HepG2 (cell line): ENCODE data around the gene AVPR2. TPM values are rescaled to one million over a fixed set of nuclear protein-coding genes. Genes with fewer than 3 reads are reported as not detected.

Experiments
- ATAC-seq: fragments of 200-7000 bp; cut with Tn5 transposase; 3 replicates; pipeline ENCODE4 v1.9.1; 2020; ENCODE audit warnings: mild to moderate bottlenecking, moderate library complexity
- BruUV-seq: library from RNA; stranded (reverse); fragments of 400-500 nt; replicated peaks from 2 replicates; lab custom pipeline; 2021; lab: Mats Ljungman, UMichigan
- CTCF ChIA-PET: fragments of 300-600 bp; formaldehyde crosslinking; extraction: SDS; loops from one replicate; lab custom pipeline; 2021; ENCODE audit warnings: low total read pairs, inconsistent platforms, low intra/inter-chr PET ratio; lab: Yijun Ruan, JAX
- POLR2A ChIA-PET: fragments of 350-600 bp; sonication (Branson Sonifier 250); formaldehyde crosslinking; loops from one replicate; lab custom pipeline; 2020; ENCODE audit warnings: antibody characterized with exemption, inconsistent platforms; lab: Yijun Ruan, JAX
- DNase-seq: peaks from one replicate; pipeline ENCODE4 v3.0.0-alpha.2; 2015; ENCODE audit warnings: low spot score
- FAIRE-seq: peaks from 3 replicates; lab custom pipeline; 2011; peaks lifted over from hg19 to GRCh38; lab: Jason Lieb, UNC
- H2AFZ ChIP-seq: one replicate; pipeline ENCODE4 v1.6.1; 2011; ENCODE audit warnings: low read length, inconsistent platforms
- H3K27ac ChIP-seq: fragments of 300-600 bp; 3 replicates; pipeline ENCODE4 v1.8.0; 2011; ENCODE audit warnings: mixed run types, mild to moderate bottlenecking, mixed read lengths, low read length, inconsistent platforms; ENCODE audit not compliant: insufficient read depth; ENCODE audit errors: extremely low read length
- H3K27me3 ChIP-seq, 2 experiments: fragments of 200-600 bp in 1 of 2; 2 replicates in 1 of 2; 3 replicates in 1 of 2; pipeline versions ENCODE4 v1.6.0 to v1.8.0; 2011; ENCODE audit warnings: low read length in 2 of 2, mild to moderate bottlenecking in 2 of 2, moderate library complexity in 2 of 2, inconsistent platforms in 1 of 2; ENCODE audit not compliant: insufficient read depth in 2 of 2, control insufficient read depth in 1 of 2
- H3K36me3 ChIP-seq, 2 experiments: fragments of 200-600 bp in 1 of 2; replicated peaks in 1 of 2; 2 replicates in 1 of 2; 3 replicates in 1 of 2; pipeline versions ENCODE4 v1.5.1 to v1.8.0; 2011; ENCODE audit warnings: low read length in 2 of 2, inconsistent platforms in 1 of 2; ENCODE audit not compliant: insufficient read depth in 2 of 2, control insufficient read depth in 1 of 2
- H3K4me1 ChIP-seq: 2 replicates; pipeline ENCODE4 v1.5.1; 2012; ENCODE audit warnings: low read length, inconsistent platforms; ENCODE audit not compliant: insufficient read depth
- H3K4me2 ChIP-seq: 2 replicates; pipeline ENCODE4 v1.6.0; 2011; ENCODE audit warnings: low read depth, low read length, inconsistent platforms
- H3K4me3 ChIP-seq, 3 experiments: fragments of 200-600 bp in 1 of 3; sonication (generic), shearing (Covaris generic) in 1 of 3; replicated peaks in 1 of 3; 2 replicates each; pipeline ENCODE4 v1.5.1; 2011 to 2016; ENCODE audit warnings: low read length in 3 of 3, inconsistent platforms in 2 of 3, low read depth in 2 of 3, mild to moderate bottlenecking in 2 of 3, control low read depth in 1 of 3, mixed read lengths in 1 of 3; ENCODE audit not compliant: insufficient read depth in 1 of 3
- H3K79me2 ChIP-seq: one replicate; pipeline ENCODE4 v1.6.1; 2011; ENCODE audit warnings: low read length, inconsistent platforms; ENCODE audit not compliant: insufficient read depth
- H3K9ac ChIP-seq: 2 replicates; pipeline ENCODE4 v1.6.0; 2011; ENCODE audit warnings: mild to moderate bottlenecking, low read depth, low read length, inconsistent platforms; ENCODE audit not compliant: insufficient read depth
- H3K9me3 ChIP-seq: 2 replicates; pipeline ENCODE4 v1.5.1; 2012; ENCODE audit warnings: mild to moderate bottlenecking, low read length
- H4K20me1 ChIP-seq: 2 replicates; pipeline ENCODE4 v1.6.0; 2011; ENCODE audit warnings: inconsistent platforms, mild to moderate bottlenecking, low read length, moderate library complexity; ENCODE audit not compliant: insufficient read depth
- ARNT2 ChIP-seq: sonication (generic); formaldehyde crosslinking; IDR thresholded peaks from 2 replicates; pipeline ENCODE4 v1.8.0; 2022; ENCODE audit warnings: mild to moderate bottlenecking, low read depth, missing genetic modification reagents, moderate library complexity
- DR1 ChIP-seq: sonication (generic); formaldehyde crosslinking; IDR thresholded peaks from 2 replicates; pipeline ENCODE4 v1.8.0; 2021; ENCODE audit warnings: mild to moderate bottlenecking, missing genetic modification reagents, inconsistent platforms
- NAIF1 ChIP-seq: sonication (generic); formaldehyde crosslinking; IDR thresholded peaks from 2 replicates; pipeline ENCODE4 v1.5.0; 2020; ENCODE audit warnings: mild to moderate bottlenecking, missing genetic modification reagents, borderline replicate concordance
- NRL ChIP-seq: sonication (generic); formaldehyde crosslinking; IDR thresholded peaks from 2 replicates; pipeline ENCODE4 v1.5.0; 2020; ENCODE audit warnings: missing genetic modification reagents, mild to moderate bottlenecking, moderate library complexity, borderline replicate concordance
- SPEN ChIP-seq: sonication (generic); formaldehyde crosslinking; IDR thresholded peaks from 2 replicates; pipeline ENCODE4 v1.5.1; 2020; ENCODE audit warnings: low read depth, mild to moderate bottlenecking, missing genetic modification reagents
- TRIM24 ChIP-seq: sonication (generic); formaldehyde crosslinking; IDR thresholded peaks from 2 replicates; pipeline ENCODE4 v1.8.0; 2022; ENCODE audit warnings: mild to moderate bottlenecking, missing genetic modification reagents
- ZNF331 ChIP-seq: sonication (generic); formaldehyde crosslinking; IDR thresholded peaks from 2 replicates; pipeline ENCODE4 v1.4.0; 2020; ENCODE audit warnings: missing genetic modification reagents
- ZNF720 ChIP-seq: sonication (generic); formaldehyde crosslinking; IDR thresholded peaks from 2 replicates; pipeline ENCODE4 v1.4.0; 2020; ENCODE audit warnings: missing genetic modification reagents
- ZNF879 ChIP-seq: sonication (generic); formaldehyde crosslinking; IDR thresholded peaks from 2 replicates; pipeline ENCODE4 v1.8.1; 2023; ENCODE audit warnings: missing genetic modification reagents
- WGBS: methylation state at CpG from one replicate; pipeline ENCODE4 v1.1.6; 2017; ENCODE audit warnings: low lambda C conversion rate; 5-methylcytosine and 5-hydroxymethylcytosine counted together
- in situ Hi-C: cut with HindIII; loops from 2 replicates; pipeline ENCODE4 v1.10.0; 2017; ENCODE audit warnings: low pct_unique_long_range_greater_than_20kb; ENCODE audit not compliant: extremely low pct_ligation_motif_present
- intact Hi-C: fragments of 100-400 bp; cut with micrococcal nuclease; formaldehyde crosslinking; loops from one replicate; pipeline ENCODE4 v1.10.0; 2022; ENCODE audit not compliant: unreplicated experiment
- polyA plus RNA-seq, 8 experiments: library from polyadenylated mRNA; depleted of rRNA in 3 of 8; stranded (reverse) in 7 of 8; unstranded in 1 of 8; fragments of >200 nt; fragmentation: Illumina TruSeq in 4 of 8; extraction: Trizol in 4 of 8; gene quantifications; 2 replicates each; pipeline versions ENCODE4 v1.2.1 to v1.2.3, GENCODE V29; 2011 to 2016; ENCODE audit warnings: low read depth in 4 of 8, missing spikeins in 1 of 8, mixed read lengths in 1 of 8; ENCODE audit not compliant: insufficient read depth in 1 of 8
- total RNA-seq, 5 experiments: library from RNA; depleted of rRNA; stranded (reverse); fragments of >200 nt; fragmentation: Illumina TruSeq; extraction: Trizol; gene quantifications; 2 replicates each; pipeline ENCODE4 v1.2.3, GENCODE V29; 2016; ENCODE audit warnings: low read depth in 1 of 5
- TF ChIP-seq, protein P1 (sequence below): sonication (generic); formaldehyde crosslinking; IDR thresholded peaks from 2 replicates; pipeline ENCODE4 v1.4.0; 2020; ENCODE audit warnings: low read depth, mild to moderate bottlenecking, missing genetic modification reagents

AVPR2 gene
- total and polyA plus RNA-seq, 2 of the 13 experiments (the other 11 are each of a cell fraction or from before 2014, with no cell fraction given): not detected

- POLR2A ChIA-PET: no interaction called here
- intact Hi-C loops (no loop called here), in situ Hi-C loops (no loop called here)
- Histone ChIP-seq H3K4me1 (peaks cover 31% of the 10 kb centered on the region), H3K4me2 (no peak overlapping the region), H3K27me3 (no peaks in the 10 kb centered on the region), H3K79me2 (no peaks in the 10 kb centered on the region), H4K20me1 (no peaks in the 10 kb centered on the region), H3K4me3 (no peak overlapping the region), H3K9me3 (no peaks in the 10 kb centered on the region), H3K36me3 (no peaks in the 10 kb centered on the region), H3K9ac (no peak overlapping the region), H2AFZ (no peak overlapping the region), H3K27ac (no peak overlapping the region)
- WGBS: no CpG with 5 or more reads among the region's 3 CpGs
- no peak for DNase-seq
- ATAC-seq: no peak
- TF ChIP-seq TRIM24 (CRISPR knock-in tag): no peak
- no peak for TF ChIP-seq ARNT2
- no peak for TF ChIP-seq ZNF331 (CRISPR knock-in tag)
- TF ChIP-seq, protein P1, sequence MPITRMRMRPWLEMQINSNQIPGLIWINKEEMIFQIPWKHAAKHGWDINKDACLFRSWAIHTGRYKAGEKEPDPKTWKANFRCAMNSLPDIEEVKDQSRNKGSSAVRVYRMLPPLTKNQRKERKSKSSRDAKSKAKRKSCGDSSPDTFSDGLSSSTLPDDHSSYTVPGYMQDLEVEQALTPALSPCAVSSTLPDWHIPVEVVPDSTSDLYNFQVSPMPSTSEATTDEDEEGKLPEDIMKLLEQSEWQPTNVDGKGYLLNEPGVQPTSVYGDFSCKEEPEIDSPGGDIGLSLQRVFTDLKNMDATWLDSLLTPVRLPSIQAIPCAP: no peak
- TF ChIP-seq ZNF879 (CRISPR knock-in tag): no peak
- no peak for TF ChIP-seq SPEN
- no peak for TF ChIP-seq NAIF1 (CRISPR knock-in tag)
- no peak for FAIRE-seq
- BruUV-seq: no TSS peak
- CTCF ChIA-PET: no interaction called here
Measured at GRCh38 chrX:153876112-153876491, 28.4 kb upstream of the AVPR2 start.

GRCh38 chrX:153877571-153878261, 26.8 kb upstream of the AVPR2 start:
- peaks cover 47% of the 10 kb centered on the region for H3K4me1 ChIP-seq
- H3K9ac ChIP-seq: no peak overlapping the region
- no peak overlapping the region for H3K4me2 ChIP-seq
- 73% methylated on average over 2 of the region's 8 CpGs for WGBS
- intact Hi-C loops (no loop called here), in situ Hi-C loops (no loop called here)
- no peaks in the 10 kb centered on the region for H3K27me3 ChIP-seq
- H3K9me3 ChIP-seq: no peaks in the 10 kb centered on the region
- no peaks in the 10 kb centered on the region for H3K79me2 ChIP-seq
- H3K4me3 ChIP-seq: no peak overlapping the region
- BruUV-seq: no TSS peak
- ATAC-seq: no peak
- CTCF ChIA-PET: no interaction called here
- no peak for DNase-seq
- H3K27ac ChIP-seq: no peak overlapping the region
- H3K36me3 ChIP-seq: no peaks in the 10 kb centered on the region
- no peak overlapping the region for H2AFZ ChIP-seq
- TF ChIP-seq NRL (CRISPR knock-in tag) (no peak), DR1 (CRISPR knock-in tag) (no peak), ZNF720 (CRISPR knock-in tag) (no peak)
- TF ChIP-seq, all 625 proteins: peak for 0
- no peaks in the 10 kb centered on the region for H4K20me1 ChIP-seq
- FAIRE-seq: no peak
- POLR2A ChIA-PET: no interaction called here
